Bone marrow (tissue), 2 donors: ENCODE results near the gene SLC12A2.

Experiments
- DNase-seq, 2 donors: peaks; one replicate each; lab custom pipeline; 2025; lab: John Stamatoyannopoulos, UW

The SLC12A2 gene

GRCh38 chr5:128225245-128226030, 141.9 kb downstream of the SLC12A2 start:
- no peak for DNase-seq

GRCh38 chr5:128228008-128228407, 144.4 kb downstream of the SLC12A2 start:
- DNase-seq, result no peak

- DNase-seq, result no peak
These were observed 145.0 kb downstream of the SLC12A2 start for GRCh38 chr5:128228521-128228920.

- DNase-seq, result no peak
These were observed 151.5 kb downstream of the SLC12A2 start for GRCh38 chr5:128234928-128235641.

- no peak for DNase-seq
These were observed 152.8 kb downstream of the SLC12A2 start for GRCh38 chr5:128236334-128236733.

GRCh38 chr5:128237000-128237399, 153.4 kb downstream of the SLC12A2 start:
- no peak for DNase-seq

GRCh38 chr5:128237546-128237945, 154.0 kb downstream of the SLC12A2 start:
- DNase-seq, result no peak
